Thymus (tissue), 11 donors: ENCODE results near the gene CLVS2. TPM values are rescaled to one million over a fixed set of nuclear protein-coding genes. Genes with fewer than 3 reads are reported as not detected.

ENCODE experiments used
- DNase-seq, 9 donors: peaks; one replicate each; pipeline ENCODE4 v3.0.0-alpha.2; 2013; ENCODE audit warnings: low spot score in 9 of 9, low read depth in 6 of 9, missing footprints in 1 of 9
- H3K27ac ChIP-seq, 2 donors: one replicate each; pipeline ENCODE4 v1.5.1; 2013; ENCODE audit warnings: control low read depth in 1 of 2, low read depth in 1 of 2, low read length in 1 of 2, mild to moderate bottlenecking in 1 of 2, moderate library complexity in 1 of 2
- H3K27me3 ChIP-seq, 2 donors: one replicate each; pipeline ENCODE4 v1.5.1; 2013; ENCODE audit warnings: low read length in 1 of 2; ENCODE audit not compliant: control insufficient read depth in 2 of 2, insufficient read depth in 1 of 2
- H3K36me3 ChIP-seq, 2 donors: one replicate each; pipeline ENCODE4 v1.5.1; 2013; ENCODE audit warnings: low read length in 1 of 2, mild to moderate bottlenecking in 1 of 2, moderate library complexity in 1 of 2; ENCODE audit not compliant: control insufficient read depth in 2 of 2, insufficient read depth in 2 of 2
- H3K4me1 ChIP-seq, 2 donors: one replicate each; pipeline ENCODE4 v1.5.1; 2013; ENCODE audit warnings: low read length in 2 of 2; ENCODE audit not compliant: control insufficient read depth in 2 of 2, insufficient read depth in 2 of 2
- H3K4me3 ChIP-seq, 2 donors: one replicate each; pipeline ENCODE4 v1.5.1; 2013; ENCODE audit warnings: low read length in 2 of 2, control low read depth in 1 of 2, mild to moderate bottlenecking in 1 of 2
- H3K9me3 ChIP-seq, 2 donors: one replicate each; pipeline ENCODE4 v1.5.1; 2013; ENCODE audit warnings: low read length in 1 of 2, mild to moderate bottlenecking in 1 of 2; ENCODE audit not compliant: control insufficient read depth in 2 of 2, insufficient read depth in 1 of 2
- WGBS: extraction: QIAGEN DNeasy Blood & Tissue Kit; methylation state at CpG from one replicate; pipeline ENCODE4 v1.1.7; 2013; 5-methylcytosine and 5-hydroxymethylcytosine counted together
- polyA plus RNA-seq: library from polyadenylated mRNA; stranded (reverse); fragments of 200-250 nt; gene quantifications from one replicate; pipeline ENCODE4 v1.2.3, GENCODE V29; 2013
- total RNA-seq: library from RNA; stranded (reverse); fragments of 120-200 nt; gene quantifications from one replicate; pipeline ENCODE4 v1.2.4, GENCODE V29; 2013
- donor health status: healthy.

The CLVS2 gene
- total and polyA plus RNA-seq, 2 donors: 0.02 to 0.05 TPM

DNA sequence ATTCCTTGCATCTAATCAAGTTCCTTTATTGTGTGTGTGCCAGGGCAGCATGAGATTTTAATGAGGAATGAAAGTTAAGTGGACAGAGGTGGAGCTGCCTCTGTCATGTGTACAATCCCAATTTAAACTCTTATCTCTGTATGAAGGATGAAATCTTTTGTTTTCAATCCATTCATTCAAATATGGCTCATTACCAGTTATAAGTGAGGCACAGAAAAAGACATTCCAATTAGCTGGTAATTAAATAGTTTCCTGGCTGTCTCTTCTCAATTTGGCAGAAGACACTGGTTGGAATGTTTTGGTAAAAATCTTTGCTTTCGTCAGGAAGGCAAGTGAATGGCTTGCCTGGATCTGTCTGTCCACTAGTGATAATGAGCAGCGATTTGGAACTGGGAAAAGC, 46.4 kb downstream of the CLVS2 start:
- 82% methylated on average over 2 of the region's 2 CpGs for WGBS
- no peaks in the 10 kb centered on the region for H3K27me3 ChIP-seq
- no peak overlapping the region for H3K27ac ChIP-seq
- no peaks in the 10 kb centered on the region for H3K36me3 ChIP-seq
- H3K4me3 ChIP-seq: no peak overlapping the region
- no peaks in the 10 kb centered on the region for H3K9me3 ChIP-seq
- H3K4me1 ChIP-seq: no peaks in the 10 kb centered on the region
- no peak for DNase-seq

DNA sequence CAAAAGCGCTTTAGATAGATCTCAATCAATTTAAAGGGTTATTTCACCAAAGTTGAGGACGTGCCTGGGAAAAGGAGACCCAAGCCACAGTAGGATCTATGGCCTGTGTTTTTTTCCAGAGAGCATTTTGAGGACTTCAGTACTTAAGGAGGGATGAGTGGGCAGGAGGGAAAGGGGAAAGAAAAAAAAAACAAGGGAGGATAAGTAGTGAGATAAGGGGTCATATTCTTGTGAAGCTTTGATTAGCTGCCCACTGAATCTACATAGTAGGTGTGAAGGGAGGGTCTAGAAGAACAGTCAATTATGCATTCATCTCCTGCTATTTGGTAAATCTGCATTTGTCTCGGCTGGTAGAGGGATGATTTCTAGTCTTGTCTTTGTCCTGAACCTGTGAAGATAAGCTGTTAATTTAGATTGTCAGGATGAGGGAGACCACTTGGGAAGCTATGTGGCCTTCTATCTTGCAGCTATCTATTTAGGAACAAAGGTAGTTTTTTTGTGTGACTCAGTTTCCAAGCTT, 48.4 kb downstream of the CLVS2 start:
- Histone ChIP-seq H3K9me3 (no peaks in the 10 kb centered on the region), H3K27me3 (no peaks in the 10 kb centered on the region), H3K27ac (no peak overlapping the region), H3K4me3 (no peak overlapping the region), H3K4me1 (no peaks in the 10 kb centered on the region), H3K36me3 (no peaks in the 10 kb centered on the region)
- no peak for DNase-seq
- WGBS: 82% methylated on average over 3 of the region's 3 CpGs

DNA sequence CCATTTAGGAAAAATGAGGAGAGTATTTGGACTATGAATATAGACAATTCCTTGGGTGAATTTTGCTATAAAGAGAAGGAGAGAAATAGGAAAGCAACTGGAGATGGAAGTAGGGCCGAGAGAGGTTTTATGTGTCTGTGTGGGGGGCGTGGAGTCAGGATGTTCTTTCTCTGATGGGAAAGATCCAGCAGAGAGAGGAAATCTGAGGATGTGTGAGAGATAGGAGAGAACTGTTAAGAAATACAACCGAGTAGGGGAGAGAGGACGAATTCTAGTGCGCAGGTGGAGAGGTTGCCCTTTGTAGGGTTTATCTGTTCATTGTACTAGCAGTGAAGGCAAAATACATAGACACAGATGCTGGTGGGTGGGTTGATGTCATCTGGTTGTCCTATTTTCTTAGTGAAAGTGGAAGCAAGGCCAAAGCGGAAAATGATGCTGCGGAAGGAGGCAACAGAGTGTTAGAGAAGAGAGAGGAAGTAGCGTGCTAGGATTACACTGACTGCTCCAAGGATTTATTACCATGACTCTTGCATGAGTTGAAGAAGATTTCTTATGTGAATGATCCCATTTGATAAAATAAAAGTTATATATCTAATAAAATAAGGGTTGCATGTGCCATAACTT, 57.7 kb downstream of the CLVS2 start:
- Histone ChIP-seq H3K4me3 (no peak overlapping the region), H3K27ac (no peak overlapping the region), H3K27me3 (no peaks in the 10 kb centered on the region), H3K36me3 (no peaks in the 10 kb centered on the region), H3K4me1 (no peaks in the 10 kb centered on the region), H3K9me3 (no peaks in the 10 kb centered on the region)
- 86% methylated on average over 8 of the region's 8 CpGs for WGBS
- DNase-seq: no peak

DNA sequence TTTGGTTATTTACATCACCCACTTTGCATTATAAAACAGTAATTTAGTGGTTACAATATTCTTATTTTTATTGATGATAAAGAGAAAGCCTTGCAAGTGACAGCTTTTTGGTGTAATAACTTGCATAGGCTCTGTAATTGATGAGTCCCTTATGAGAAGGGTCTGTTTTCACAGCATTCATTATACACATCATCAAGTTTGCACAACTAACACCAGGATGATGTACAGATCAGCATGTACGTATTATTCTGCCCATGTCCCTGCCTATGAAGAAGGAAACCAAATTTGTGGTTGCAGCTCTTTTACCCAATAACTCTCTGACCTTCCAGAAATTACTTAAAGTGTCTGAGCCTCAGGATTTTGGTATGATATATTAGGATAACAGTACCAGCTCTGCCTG, 59.2 kb downstream of the CLVS2 start:
- no peak overlapping the region for H3K4me3 ChIP-seq
- DNase-seq: no peak
- no peak overlapping the region for H3K27ac ChIP-seq
- H3K36me3 ChIP-seq: no peaks in the 10 kb centered on the region
- no peaks in the 10 kb centered on the region for H3K9me3 ChIP-seq
- H3K4me1 ChIP-seq: no peaks in the 10 kb centered on the region
- H3K27me3 ChIP-seq: no peaks in the 10 kb centered on the region
- WGBS: 94% methylated on average over 1 of the region's 1 CpG

DNA sequence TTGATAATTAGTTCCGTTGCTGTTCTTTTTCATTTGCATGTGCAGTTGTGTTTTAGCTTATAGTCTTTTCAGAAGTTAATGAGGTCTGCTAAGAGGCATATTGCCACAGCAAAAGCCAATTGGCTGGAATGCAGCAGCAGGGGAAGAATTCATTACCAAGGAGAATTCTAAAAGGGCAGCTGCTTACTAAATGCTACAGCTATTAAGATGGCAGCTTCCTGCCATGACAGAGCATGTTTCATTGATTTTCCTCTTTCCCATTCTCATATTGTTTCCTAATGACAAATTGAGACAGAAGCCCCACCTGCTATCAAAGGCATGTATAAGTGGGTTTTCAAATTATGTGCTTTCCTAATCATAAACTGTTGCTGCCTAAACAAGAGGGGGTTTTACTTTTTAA, 66.6 kb downstream of the CLVS2 start:
- no peaks in the 10 kb centered on the region for H3K36me3 ChIP-seq
- no peaks in the 10 kb centered on the region for H3K27me3 ChIP-seq
- 76% methylated on average over 1 of the region's 1 CpG for WGBS
- no peaks in the 10 kb centered on the region for H3K4me1 ChIP-seq
- DNase-seq: no peak
- H3K27ac ChIP-seq: no peak overlapping the region
- H3K9me3 ChIP-seq: no peaks in the 10 kb centered on the region
- H3K4me3 ChIP-seq: no peak overlapping the region

DNA sequence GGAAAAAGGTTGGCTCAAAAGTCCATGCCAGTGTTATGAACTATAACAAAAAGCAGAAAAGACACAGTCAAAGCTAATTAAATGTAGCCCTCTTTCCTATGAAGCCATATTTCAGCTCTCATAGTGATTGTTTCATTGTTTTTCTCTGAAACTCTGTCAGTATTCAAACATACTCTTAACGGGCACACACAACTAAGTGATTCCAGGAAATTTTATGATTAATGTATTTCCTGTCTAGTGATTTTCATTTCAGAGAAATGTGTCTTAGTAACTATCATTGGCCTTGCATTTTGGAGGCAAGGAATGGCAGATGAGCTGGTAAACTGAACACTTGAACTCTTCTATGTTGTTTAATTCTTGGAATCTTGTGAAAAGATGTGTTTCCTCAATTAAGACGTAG, 68.0 kb downstream of the CLVS2 start:
- Histone ChIP-seq H3K4me1 (no peaks in the 10 kb centered on the region), H3K4me3 (no peak overlapping the region), H3K27ac (no peak overlapping the region), H3K27me3 (no peaks in the 10 kb centered on the region), H3K9me3 (no peaks in the 10 kb centered on the region), H3K36me3 (no peaks in the 10 kb centered on the region)
- 25% methylated on average over 2 of the region's 2 CpGs for WGBS
- DNase-seq: no peak

DNA sequence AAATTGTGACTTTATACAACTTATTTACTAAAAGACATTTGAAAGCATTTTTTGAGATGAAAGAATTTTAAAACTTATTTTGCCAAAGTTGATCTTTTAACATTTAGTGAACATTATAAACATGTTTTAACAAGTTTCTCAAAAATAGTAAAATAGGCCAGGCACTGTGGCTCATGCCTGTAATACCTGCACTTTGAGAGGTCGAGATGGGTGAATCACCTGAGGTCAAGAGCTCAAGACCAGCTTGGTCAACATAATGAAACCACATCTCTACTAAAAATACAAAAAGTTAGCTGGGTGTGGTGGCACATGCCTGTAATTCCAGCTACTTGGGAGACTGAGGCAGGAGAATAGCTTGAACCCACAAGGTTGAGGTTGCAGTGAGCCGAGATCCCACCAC, 78.6 kb downstream of the CLVS2 start:
- H3K4me1 ChIP-seq: no peaks in the 10 kb centered on the region
- no peak overlapping the region for H3K27ac ChIP-seq
- WGBS: 91% methylated on average over 2 of the region's 2 CpGs
- no peaks in the 10 kb centered on the region for H3K36me3 ChIP-seq
- no peaks in the 10 kb centered on the region for H3K9me3 ChIP-seq
- H3K4me3 ChIP-seq: no peak overlapping the region
- no peak for DNase-seq
- H3K27me3 ChIP-seq: no peaks in the 10 kb centered on the region

DNA sequence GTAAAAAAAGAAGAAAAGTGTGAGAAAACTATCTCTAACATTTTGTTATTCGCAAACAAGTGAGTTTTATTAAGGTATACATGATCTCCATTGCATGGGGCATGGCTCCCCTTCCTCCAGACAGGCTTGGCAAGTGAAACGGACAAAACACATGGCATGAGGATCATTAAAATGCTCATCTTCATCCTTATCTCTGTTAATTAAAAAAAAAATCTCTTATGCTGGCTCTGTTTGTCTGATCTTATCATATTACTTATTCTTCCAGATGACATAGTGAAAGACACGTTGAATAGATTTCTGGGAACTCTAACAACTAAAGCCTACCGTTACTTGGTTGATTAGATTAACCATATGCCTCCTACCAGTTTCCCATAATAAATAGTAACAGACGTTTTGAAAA, 89.4 kb downstream of the CLVS2 start:
- Histone ChIP-seq H3K27me3 (no peaks in the 10 kb centered on the region), H3K4me1 (no peaks in the 10 kb centered on the region)
- WGBS: 90% methylated on average over 5 of the region's 5 CpGs

DNA sequence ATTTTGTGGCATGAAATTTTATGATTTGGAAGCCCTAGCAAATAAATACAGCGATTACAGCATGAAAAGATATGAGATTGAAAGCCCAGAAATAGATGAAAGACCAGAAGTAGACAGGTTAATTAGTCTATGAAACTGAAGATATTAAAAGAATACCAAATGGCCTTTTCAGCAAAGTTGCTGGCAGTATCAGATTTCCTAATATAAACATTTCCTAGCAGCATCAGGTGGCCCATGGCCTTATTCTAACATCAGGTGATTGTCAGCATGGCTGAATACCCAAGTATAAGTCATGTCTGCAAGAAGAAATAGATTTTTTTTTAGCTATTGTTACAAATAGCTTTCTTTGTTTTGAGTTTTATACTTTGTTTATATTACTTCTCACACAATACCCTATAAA, 93.2 kb downstream of the CLVS2 start:
- Histone ChIP-seq H3K27ac (no peak overlapping the region), H3K4me1 (no peaks in the 10 kb centered on the region), H3K4me3 (no peak overlapping the region), H3K36me3 (no peaks in the 10 kb centered on the region), H3K9me3 (no peaks in the 10 kb centered on the region), H3K27me3 (no peaks in the 10 kb centered on the region)
- DNase-seq: no peak
- WGBS: 72% methylated on average over 1 of the region's 1 CpG

More for the DNA sequence above, 89.4 kb downstream of the CLVS2 start:
- Histone ChIP-seq H3K9me3 (no peaks in the 10 kb centered on the region), H3K36me3 (no peaks in the 10 kb centered on the region), H3K4me3 (no peak overlapping the region), H3K27ac (no peak overlapping the region)
- DNase-seq: no peak
